BLaER1 (cell line): Measurements from ENCODE around the gene SLC8A2.
"Not testable (repeated sequence)": the region's sequence is repeated elsewhere in the genome, so short reads cannot be mapped to it uniquely, and the experiment has no call there.

Source experiments
- H3K27ac ChIP-seq: shearing (Covaris generic); formaldehyde crosslinking; 2 replicates; pipeline ENCODE4 v1.8.1; 2022
- H3K27me3 ChIP-seq: shearing (Covaris generic); formaldehyde crosslinking; 2 replicates; pipeline ENCODE4 v1.8.1; 2022
- H3K36me3 ChIP-seq: shearing (Covaris generic); formaldehyde crosslinking; 2 replicates; pipeline ENCODE4 v1.8.1; 2022
- H3K4me1 ChIP-seq: shearing (Covaris generic); formaldehyde crosslinking; 2 replicates; pipeline ENCODE4 v1.8.1; 2022
- H3K4me2 ChIP-seq: shearing (Covaris generic); formaldehyde crosslinking; 2 replicates; pipeline ENCODE4 v1.8.1; 2022
- H3K4me3 ChIP-seq: shearing (Covaris generic); formaldehyde crosslinking; 2 replicates; pipeline ENCODE4 v1.8.1; 2022
- H3K9ac ChIP-seq: shearing (Covaris generic); formaldehyde crosslinking; 2 replicates; pipeline ENCODE4 v1.8.1; 2022
- H3K9me3 ChIP-seq: shearing (Covaris generic); formaldehyde crosslinking; 2 replicates; pipeline ENCODE4 v1.8.1; 2022
- H4K20me1 ChIP-seq: shearing (Covaris generic); formaldehyde crosslinking; 2 replicates; pipeline ENCODE4 v1.8.1; 2022
- Cebpa-rat ChIP-seq: shearing (Covaris generic); IDR thresholded peaks from 2 replicates; pipeline ENCODE4 v1.8.1; 2022

The SLC8A2 gene

GRCh38 chr19:47487551-47488515 lies 16.1 kb upstream of the SLC8A2 start:
- Histone ChIP-seq H3K9me3 (no peaks in the 10 kb centered on the region), H3K36me3 (peaks cover 37% of the 10 kb centered on the region), H3K9ac (peak overlapping the region; percentile 53), H3K4me3 (peak overlapping the region; percentile 44; the same call in 1 of the 2 replicates), H3K4me1 (peaks cover 55% of the 10 kb centered on the region), H3K27me3 (no peaks in the 10 kb centered on the region), H3K27ac (peak overlapping the region; percentile 65), H3K4me2 (peak overlapping the region; percentile 91), H4K20me1 (no peaks in the 10 kb centered on the region)
- no peak for TF ChIP-seq Cebpa-rat

GRCh38 chr19:47486900-47487299 lies 15.2 kb upstream of the SLC8A2 start:
- Histone ChIP-seq H3K4me1 (peaks cover 54% of the 10 kb centered on the region), H3K9ac (peak overlapping the region; percentile 53), H3K4me3 (peak overlapping the region; percentile 44; the same call in 1 of the 2 replicates), H3K9me3 (no peaks in the 10 kb centered on the region), H4K20me1 (no peaks in the 10 kb centered on the region), H3K36me3 (peaks cover 28% of the 10 kb centered on the region), H3K27me3 (no peaks in the 10 kb centered on the region), H3K27ac (peak overlapping the region; percentile 65), H3K4me2 (peak overlapping the region; percentile 91)
- no peak for TF ChIP-seq Cebpa-rat

GRCh38 chr19:47486220-47486619 lies 14.5 kb upstream of the SLC8A2 start:
- Histone ChIP-seq H3K4me1 (peaks cover 54% of the 10 kb centered on the region), H3K4me2 (peak overlapping the region; percentile 91), H3K27ac (peak overlapping the region; percentile 65), H3K4me3 (0 out of 2 replicates have a peak overlapping the region, but pooled peaks have one; percentile 44), H3K36me3 (peaks cover 21% of the 10 kb centered on the region)
- H3K9me3 ChIP-seq, H3K9ac ChIP-seq, H3K27me3 ChIP-seq, H4K20me1 ChIP-seq: not testable (repeated sequence)

GRCh38 chr19:47485210-47485609 lies 13.5 kb upstream of the SLC8A2 start:
- Histone ChIP-seq H3K4me1 (peaks cover 54% of the 10 kb centered on the region), H3K9me3 (no peaks in the 10 kb centered on the region), H3K36me3 (peaks cover 14% of the 10 kb centered on the region), H3K27me3 (no peaks in the 10 kb centered on the region), H3K4me2 (peak overlapping the region; percentile 91), H3K9ac (peak overlapping the region; percentile 92; the same call in 1 of the 2 replicates), H3K4me3 (peak overlapping the region; percentile 73), H4K20me1 (no peaks in the 10 kb centered on the region), H3K27ac (peak overlapping the region; percentile 95; the same call in 1 of the 2 replicates)
- no peak for TF ChIP-seq Cebpa-rat

GRCh38 chr19:47483800-47484690 lies 12.4 kb upstream of the SLC8A2 start, which contains the start of gene KPTN:
TSS of gene KPTN (minus strand) at chr19:47484219. CDS start at chr19:47484160, 59 bp downstream.
- Histone ChIP-seq H4K20me1 (no peaks in the 10 kb centered on the region), H3K4me3 (peak within 1 kb of the TSS; percentile 73), H3K4me1 (peaks cover 54% of the 10 kb centered on the region), H3K36me3 (peaks cover 3% of the 10 kb centered on the region; the same call in 1 of the 2 replicates), H3K4me2 (peak within 1 kb of the TSS; percentile 91), H3K27me3 (no peaks in the 10 kb centered on the region), H3K27ac (peak within 1 kb of the TSS; percentile 95), H3K9ac (peak within 1 kb of the TSS; percentile 92), H3K9me3 (no peaks in the 10 kb centered on the region)
- TF ChIP-seq Cebpa-rat, result no peak

- Histone ChIP-seq H3K9ac (no peak overlapping the region), H3K27me3 (no peaks in the 10 kb centered on the region), H3K36me3 (no peaks in the 10 kb centered on the region), H3K4me1 (peaks cover 45% of the 10 kb centered on the region), H3K27ac (no peak overlapping the region), H3K9me3 (no peaks in the 10 kb centered on the region), H3K4me2 (peak overlapping the region; percentile 91), H3K4me3 (peak overlapping the region; percentile 73), H4K20me1 (no peaks in the 10 kb centered on the region)
- no peak for TF ChIP-seq Cebpa-rat
Measured at GRCh38 chr19:47483200-47483599, 11.5 kb upstream of the SLC8A2 start.

- Histone ChIP-seq H3K36me3 (no peaks in the 10 kb centered on the region), H3K27me3 (no peaks in the 10 kb centered on the region), H3K9ac (no peak overlapping the region), H3K4me1 (peaks cover 30% of the 10 kb centered on the region), H3K27ac (no peak overlapping the region), H4K20me1 (no peaks in the 10 kb centered on the region), H3K9me3 (no peaks in the 10 kb centered on the region), H3K4me2 (no peak overlapping the region), H3K4me3 (no peak overlapping the region)
- no peak for TF ChIP-seq Cebpa-rat
Measured at GRCh38 chr19:47481460-47482052, 9.9 kb upstream of the SLC8A2 start.

GRCh38 chr19:47480658-47481057 lies 9.0 kb upstream of the SLC8A2 start:
- H4K20me1 ChIP-seq, result no peaks in the 10 kb centered on the region
- TF ChIP-seq Cebpa-rat, result no peak

GRCh38 chr19:47479701-47480503 lies 8.2 kb upstream of the SLC8A2 start:
- Histone ChIP-seq H3K9ac (no peak overlapping the region), H3K4me1 (peaks cover 17% of the 10 kb centered on the region), H3K36me3 (no peaks in the 10 kb centered on the region), H3K4me3 (no peak overlapping the region), H3K4me2 (no peak overlapping the region), H3K27ac (no peak overlapping the region), H4K20me1 (no peaks in the 10 kb centered on the region), H3K27me3 (no peaks in the 10 kb centered on the region), H3K9me3 (no peaks in the 10 kb centered on the region)
- TF ChIP-seq Cebpa-rat, result no peak

More at GRCh38 chr19:47480658-47481057, 9.0 kb upstream of the SLC8A2 start:
- Histone ChIP-seq H3K4me2 (no peak overlapping the region), H3K4me3 (no peak overlapping the region), H3K36me3 (no peaks in the 10 kb centered on the region), H3K9me3 (no peaks in the 10 kb centered on the region), H3K27me3 (no peaks in the 10 kb centered on the region), H3K9ac (no peak overlapping the region), H3K27ac (no peak overlapping the region), H3K4me1 (peaks cover 24% of the 10 kb centered on the region)
